A549 (cell line): ENCODE measurements around the gene UBA3.

Experiments
- CHD2 ChIP-seq: fragments of 150-350 bp; IDR thresholded peaks from 2 replicates; pipeline ENCODE4 v1.6.1; 2014; ENCODE audit warnings: low read length; ENCODE audit not compliant: partially characterized antibody
- CTCF ChIP-seq: fragments of >200 bp; sonication (Bioruptor Twin); formaldehyde crosslinking; IDR thresholded peaks from 3 replicates; pipeline ENCODE4 v1.5.1; 2016
- EP300 ChIP-seq, 2 experiments: fragments of >200 bp; sonication (Bioruptor Twin); formaldehyde crosslinking; IDR thresholded peaks; 2 replicates in 1 of 2; 3 replicates in 1 of 2; pipeline ENCODE4 v1.6.1; 2016 to 2017
- PHF8 ChIP-seq: fragments of 200-600 bp; sonication (generic); IDR thresholded peaks from 2 replicates; pipeline ENCODE4 v1.6.1; 2016; ENCODE audit warnings: low read depth, mild to moderate bottlenecking, antibody characterized with exemption, moderate library complexity, borderline replicate concordance
- POLR2A ChIP-seq: IDR thresholded peaks from 2 replicates; pipeline ENCODE4 v1.6.1; 2012; ENCODE audit warnings: mild to moderate bottlenecking, low read length
- RAD21 ChIP-seq, 2 experiments: fragments of >200 bp in 1 of 2; sonication (Bioruptor Twin) in 1 of 2; formaldehyde crosslinking in 1 of 2; IDR thresholded peaks in 1 of 2; conservative IDR thresholded peaks in 1 of 2; 2 replicates in 1 of 2; 3 replicates in 1 of 2; pipeline ENCODE4 v1.6.1; 2012 to 2018; ENCODE audit warnings: inconsistent platforms in 1 of 2
- REST ChIP-seq: fragments of 200-600 bp; sonication (generic); IDR thresholded peaks from 2 replicates; pipeline ENCODE4 v1.6.1; 2016; ENCODE audit warnings: antibody characterized with exemption, mild to moderate bottlenecking, moderate library complexity
- SREBF2 ChIP-seq: fragments of 450-650 bp; IDR thresholded peaks from 2 replicates; pipeline ENCODE4 v1.6.1; 2014; ENCODE audit warnings: mild to moderate bottlenecking, moderate library complexity
- ZFP36 ChIP-seq: fragments of 450-650 bp; IDR thresholded peaks from 2 replicates; pipeline ENCODE4 v1.6.1; 2014; ENCODE audit warnings: borderline replicate concordance; ENCODE audit not compliant: partially characterized antibody
- TF ChIP-seq, protein P1 (sequence below): IDR thresholded peaks from 2 replicates; pipeline ENCODE4 v1.6.1; 2012

GRCh38 chr3:69011096-69011730 is 69.0 kb downstream of the UBA3 start:
- no peak for TF ChIP-seq POLR2A
- TF ChIP-seq CTCF: no peak
- TF ChIP-seq, protein P1, sequence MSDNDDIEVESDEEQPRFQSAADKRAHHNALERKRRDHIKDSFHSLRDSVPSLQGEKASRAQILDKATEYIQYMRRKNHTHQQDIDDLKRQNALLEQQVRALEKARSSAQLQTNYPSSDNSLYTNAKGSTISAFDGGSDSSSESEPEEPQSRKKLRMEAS: no peak
- no peak for TF ChIP-seq RAD21 (conservative IDR thresholded peaks at IDR 0.05 in 1 of 2, IDR thresholded peaks at IDR 0.05 in 1 of 2)
- TF ChIP-seq EP300 (IDR thresholded peaks at IDR 0.05): no peak
- no peak for TF ChIP-seq SREBF2
- no peak for TF ChIP-seq CHD2
- TF ChIP-seq ZFP36: no peak
- no peak for TF ChIP-seq PHF8
- no peak for TF ChIP-seq REST
